IPS-18c (cell line): Measurements from ENCODE around the gene SLC7A10.
"Not testable (repeated sequence)": the region's sequence is repeated elsewhere in the genome, so short reads cannot be mapped to it uniquely, and the experiment has no call there.

Source experiments
- H3K4me3 ChIP-seq: 2 replicates; pipeline ENCODE4 v1.7.0; 2013; ENCODE audit warnings: low read depth, mild to moderate bottlenecking, low read length, moderate library complexity; ENCODE audit not compliant: insufficient read depth
- H3K9me3 ChIP-seq: one replicate; pipeline ENCODE4 v1.6.1; 2013; ENCODE audit warnings: mild to moderate bottlenecking, low read length, moderate library complexity; ENCODE audit not compliant: control insufficient read depth, insufficient read depth

The SLC7A10 gene

GRCh38 chr19:33199441-33200265, 26.0 kb downstream of the SLC7A10 start:
- H3K9me3 ChIP-seq: peaks cover 2% of the 10 kb centered on the region
- H3K4me3 ChIP-seq: no peak overlapping the region

DNA sequence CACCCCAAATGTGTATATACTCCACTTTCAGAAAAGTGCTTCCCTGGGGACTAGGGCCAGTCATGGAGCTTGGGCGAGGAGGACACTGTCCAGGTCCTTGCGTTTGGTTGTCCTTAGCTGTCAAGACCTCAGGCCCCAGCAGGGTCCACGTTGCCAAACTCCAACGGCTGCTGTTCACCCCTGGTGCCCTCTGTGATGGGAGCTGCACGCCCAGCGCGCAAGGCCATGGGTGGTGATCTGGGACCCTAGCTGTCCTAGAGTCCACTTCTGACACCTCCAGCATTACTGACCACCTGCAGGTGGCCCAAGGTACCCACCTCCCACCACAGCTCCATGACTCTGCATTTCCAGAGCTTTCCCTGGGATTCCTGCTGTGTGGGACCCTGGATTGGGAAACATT, 27.5 kb downstream of the SLC7A10 start:
- no peak overlapping the region for H3K4me3 ChIP-seq
- H3K9me3 ChIP-seq: peaks cover 2% of the 10 kb centered on the region

GRCh38 chr19:33197591-33198000, 28.1 kb downstream of the SLC7A10 start:
- peaks cover 2% of the 10 kb centered on the region for H3K9me3 ChIP-seq
- no peak overlapping the region for H3K4me3 ChIP-seq

GRCh38 chr19:33196446-33197193, 29.0 kb downstream of the SLC7A10 start:
- H3K4me3 ChIP-seq: no peak overlapping the region; the same call in 1 of the 2 replicates
- peaks cover 2% of the 10 kb centered on the region for H3K9me3 ChIP-seq

DNA sequence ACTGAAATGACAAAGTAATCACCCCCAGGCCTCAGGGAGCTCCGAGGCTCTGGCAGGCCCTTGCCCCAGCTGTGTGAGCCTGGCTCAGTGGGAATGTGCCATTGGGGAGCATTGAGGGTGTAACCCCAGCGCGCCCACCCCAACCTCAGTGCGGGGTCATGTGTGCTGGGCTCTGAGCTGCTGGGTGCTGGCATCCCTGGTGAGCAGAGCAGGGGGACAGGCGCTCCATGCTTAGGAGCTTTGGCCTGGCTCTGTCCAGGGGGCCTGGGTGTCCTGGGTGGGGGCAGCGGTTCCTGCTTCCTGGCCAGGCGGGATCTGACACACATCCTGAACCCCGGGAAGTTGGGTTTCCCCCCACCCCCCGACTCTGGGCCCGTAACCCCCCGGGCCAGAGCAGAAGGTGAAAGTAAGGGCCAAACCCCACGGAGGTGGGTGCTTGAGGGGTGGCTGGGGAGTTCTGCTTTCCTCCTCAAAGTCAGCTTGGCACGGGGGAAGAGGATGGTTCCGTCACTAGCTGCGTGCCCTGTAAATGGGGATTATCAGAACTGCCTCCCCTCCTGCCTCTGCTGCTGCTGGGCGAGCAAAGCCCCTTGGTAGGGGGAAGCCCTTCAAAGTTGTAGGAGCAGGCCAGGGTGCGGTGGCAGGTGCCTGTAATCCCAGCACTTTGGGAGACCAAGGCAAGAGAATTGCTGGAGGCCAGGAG, 29.9 kb downstream of the SLC7A10 start:
- H3K4me3 ChIP-seq: peak overlapping the region; percentile 67; the same call in 1 of the 2 replicates
- peaks cover 2% of the 10 kb centered on the region for H3K9me3 ChIP-seq

GRCh38 chr19:33194886-33195644, 30.6 kb downstream of the SLC7A10 start:
- Histone ChIP-seq H3K9me3 (peaks cover 2% of the 10 kb centered on the region), H3K4me3 (peak overlapping the region; percentile 67)

DNA sequence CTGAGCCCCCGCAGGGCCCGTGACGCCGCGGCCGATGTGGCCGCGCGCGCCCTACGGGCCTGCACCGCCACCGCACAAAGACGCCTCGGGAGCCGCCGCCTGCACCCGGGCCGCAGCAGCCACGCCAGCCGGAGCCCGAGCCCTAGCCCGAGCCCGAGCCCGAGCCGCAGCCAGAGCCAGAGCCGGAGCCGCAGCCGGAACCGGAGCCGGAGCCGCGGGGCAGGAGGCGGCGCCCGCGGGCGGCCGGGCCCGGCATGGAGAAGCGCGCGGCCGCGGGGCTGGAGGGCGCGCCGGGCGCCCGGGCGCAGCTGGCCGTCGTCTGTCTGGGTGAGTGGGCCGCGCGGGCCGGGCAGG, 31.1 kb downstream of the SLC7A10 start:
- peak overlapping the region; percentile 67 for H3K4me3 ChIP-seq

GRCh38 chr19:33193865-33194362, 31.7 kb downstream of the SLC7A10 start, which contains the start of gene LRP3:
Gene LRP3 (plus strand): TSS chr19:33194330. CDS start chr19:33194786, 456 bp downstream.
- peaks cover 2% of the 10 kb centered on the region for H3K9me3 ChIP-seq
- H3K4me3 ChIP-seq: peak within 1 kb of the TSS; percentile 67

More for the DNA sequence above, 31.1 kb downstream of the SLC7A10 start:
- H3K9me3 ChIP-seq: peaks cover 2% of the 10 kb centered on the region

DNA sequence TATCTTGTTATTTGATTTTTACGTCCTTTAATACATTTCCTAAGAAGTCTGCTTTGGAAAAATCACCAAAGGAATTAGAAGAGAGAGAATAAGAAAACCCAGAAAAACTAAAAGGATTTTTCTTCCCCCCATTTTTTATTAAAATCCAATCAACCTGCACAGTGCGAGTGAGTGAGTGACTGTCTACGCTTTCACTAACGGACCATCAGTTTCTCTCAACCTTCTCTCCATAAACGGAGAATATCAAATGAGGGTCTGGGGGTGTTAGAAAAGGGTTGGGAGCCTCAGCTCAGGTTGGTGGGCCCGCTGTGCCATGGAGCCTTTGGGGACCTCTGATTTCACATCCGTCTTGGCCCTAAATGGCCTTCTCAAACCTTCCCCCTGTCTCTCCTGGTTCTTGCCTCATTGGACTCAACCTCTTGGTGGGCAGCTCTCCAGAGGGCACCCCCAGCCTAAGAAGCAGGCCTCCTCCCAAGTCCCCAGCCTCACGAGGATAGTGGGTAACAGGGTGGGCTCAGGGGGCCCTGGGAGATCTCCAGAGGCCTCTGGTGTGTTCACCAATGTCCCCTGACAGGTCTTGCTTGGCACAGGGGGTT, 32.3 kb downstream of the SLC7A10 start:
- peak overlapping the region; percentile 30; the same call in 1 of the 2 replicates for H3K4me3 ChIP-seq
- H3K9me3 ChIP-seq: peaks cover 2% of the 10 kb centered on the region

- H3K4me3 ChIP-seq: no peak overlapping the region
- H3K9me3 ChIP-seq: peaks cover 2% of the 10 kb centered on the region
These were observed 33.6 kb downstream of the SLC7A10 start for GRCh38 chr19:33192010-33192409.

DNA sequence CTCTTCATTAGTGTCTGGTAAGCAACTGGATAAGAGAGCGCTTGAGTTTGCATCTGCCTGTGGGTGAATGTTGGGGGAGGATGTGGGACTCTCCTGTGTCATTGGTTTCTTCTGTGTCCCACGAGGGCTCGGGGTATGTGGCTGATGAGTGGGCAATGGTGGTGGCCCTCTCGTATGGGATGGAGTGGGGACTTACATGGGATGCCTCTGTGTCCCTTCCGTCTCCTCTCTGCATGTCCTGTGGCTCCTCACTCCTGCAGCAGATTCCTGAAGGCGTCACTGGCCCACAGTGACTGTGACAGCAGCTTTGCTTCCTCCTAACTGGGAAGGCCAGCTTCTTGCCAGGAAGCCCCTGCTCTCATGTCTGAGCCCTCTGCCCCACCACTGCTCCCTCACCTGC, 34.1 kb downstream of the SLC7A10 start:
- H3K4me3 ChIP-seq: no peak overlapping the region
- H3K9me3 ChIP-seq: peaks cover 2% of the 10 kb centered on the region

DNA sequence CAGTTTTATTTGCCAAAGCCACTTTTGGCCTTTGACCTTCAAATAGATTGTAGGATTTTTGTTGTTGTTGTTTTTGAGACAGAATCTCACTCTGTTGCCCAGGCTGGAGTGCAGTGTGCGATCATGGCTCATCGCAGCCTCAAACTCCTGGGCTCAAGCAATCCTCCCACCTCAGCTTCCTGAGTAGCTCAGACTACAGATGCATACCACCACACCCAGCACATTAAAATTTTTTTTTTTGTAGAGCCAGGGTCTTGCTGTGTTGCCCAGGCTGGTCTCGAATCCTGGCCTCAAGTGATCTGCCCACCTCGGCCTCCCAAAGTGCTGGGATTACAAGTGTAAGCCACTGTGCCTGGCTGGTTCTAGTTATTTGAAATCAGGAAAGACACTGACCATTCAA, 34.6 kb downstream of the SLC7A10 start:
- H3K9me3 ChIP-seq, H3K4me3 ChIP-seq: not testable (repeated sequence)

GRCh38 chr19:33189453-33189852, 36.2 kb downstream of the SLC7A10 start:
- Histone ChIP-seq H3K9me3 (no peaks in the 10 kb centered on the region), H3K4me3 (no peak overlapping the region)

DNA sequence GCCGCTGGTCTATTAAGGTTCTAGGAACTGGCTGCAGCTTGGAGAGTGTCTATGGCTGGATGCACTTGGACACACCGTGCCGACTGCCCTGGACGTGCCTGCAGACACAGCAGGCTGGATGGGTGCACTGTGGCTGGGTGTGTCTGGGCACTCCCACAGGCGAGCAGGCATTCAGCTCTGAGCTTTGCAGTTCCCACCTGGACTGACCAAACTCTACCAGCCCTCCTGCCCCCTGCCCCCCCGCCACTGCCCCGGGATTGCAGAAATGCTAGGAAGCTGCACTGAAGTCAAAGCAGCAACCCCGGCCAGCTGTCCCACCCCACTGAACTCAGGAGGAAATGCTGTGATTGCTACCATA, 38.5 kb downstream of the SLC7A10 start:
- Histone ChIP-seq H3K9me3 (no peaks in the 10 kb centered on the region), H3K4me3 (no peak overlapping the region)

- no peaks in the 10 kb centered on the region for H3K9me3 ChIP-seq
- H3K4me3 ChIP-seq: no peak overlapping the region
These were observed 39.0 kb downstream of the SLC7A10 start for GRCh38 chr19:33186431-33187182.

GRCh38 chr19:33177417-33177979, 48.2 kb downstream of the SLC7A10 start:
- Histone ChIP-seq H3K4me3 (peak overlapping the region; percentile 87), H3K9me3 (peaks cover 2% of the 10 kb centered on the region)
